Endothelial cell of umbilical vein (primary cell): ENCODE results near the gene TERC. TPM values are rescaled to one million over a fixed set of nuclear protein-coding genes. Genes with fewer than 3 reads are reported as not detected.
"Not testable (repeated sequence)": the region's sequence is repeated elsewhere in the genome, so short reads cannot be mapped to it uniquely, and the experiment has no call there.

Experiments used
- BruUV-seq: library from RNA; stranded (reverse); fragments of 400-500 nt; replicated peaks from 2 replicates; lab custom pipeline; 2021; lab: Mats Ljungman, UMichigan
- CTCF ChIA-PET: fragments of 300-600, 350-600 bp; sonication (Branson Sonifier 250); formaldehyde crosslinking; loops from one replicate; lab custom pipeline; 2021; ENCODE audit warnings: antibody characterized with exemption, inconsistent platforms; lab: Charles Lee
- POLR2A ChIA-PET: fragments of 300-600, 350-600 bp; sonication (Branson Sonifier 250); formaldehyde crosslinking; loops from one replicate; lab custom pipeline; 2021; ENCODE audit warnings: antibody characterized with exemption, inconsistent platforms; lab: Charles Lee
- DNase-seq: peaks from one replicate; pipeline ENCODE4 v3.0.0-alpha.2; 2011; ENCODE audit warnings: low read depth, low spot score
- FAIRE-seq: peaks from 2 replicates; lab custom pipeline; 2011; peaks lifted over from hg19 to GRCh38; lab: Jason Lieb, UNC
- H2AFZ ChIP-seq: 2 replicates; pipeline ENCODE4 v1.6.0; 2012; ENCODE audit warnings: low read depth, low read length, control low read depth, inconsistent platforms
- H3K27ac ChIP-seq: 2 replicates; pipeline ENCODE4 v1.5.1; 2011; ENCODE audit warnings: low read depth, mild to moderate bottlenecking, control low read depth, low read length, moderate library complexity; ENCODE audit not compliant: insufficient read depth
- H3K27me3 ChIP-seq, 2 experiments: 2 replicates each; pipeline versions ENCODE4 v1.6.0 to v1.6.1; 2011; ENCODE audit warnings: low read length in 2 of 2, mixed read lengths in 1 of 2; ENCODE audit not compliant: control insufficient read depth in 2 of 2, insufficient read depth in 2 of 2
- H3K36me3 ChIP-seq, 2 experiments: 2 replicates in 1 of 2; 3 replicates in 1 of 2; pipeline ENCODE4 v1.5.1; 2011; ENCODE audit warnings: low read length in 2 of 2, mild to moderate bottlenecking in 1 of 2, moderate library complexity in 1 of 2; ENCODE audit not compliant: control insufficient read depth in 2 of 2, insufficient read depth in 2 of 2; ENCODE audit errors: extremely low read depth in 1 of 2
- H3K4me1 ChIP-seq: 3 replicates; pipeline ENCODE4 v1.5.1; 2011; ENCODE audit warnings: mild to moderate bottlenecking, low read length; ENCODE audit not compliant: control insufficient read depth, insufficient read depth; ENCODE audit errors: extremely low read depth
- H3K4me2 ChIP-seq: 2 replicates; pipeline ENCODE4 v1.6.1; 2011; ENCODE audit warnings: low read length, control low read depth, mixed read lengths; ENCODE audit not compliant: insufficient read depth
- H3K4me3 ChIP-seq, 3 experiments: fragments of 200-600 bp in 1 of 3; sonication (generic), shearing (Covaris generic) in 1 of 3; replicated peaks in 1 of 3; 2 replicates each; pipeline ENCODE4 v1.5.1; 2011 to 2016; ENCODE audit warnings: control low read depth in 3 of 3, low read length in 3 of 3, mild to moderate bottlenecking in 2 of 3, inconsistent platforms in 1 of 3, low read depth in 1 of 3, moderate library complexity in 1 of 3; ENCODE audit not compliant: insufficient read depth in 1 of 3
- H3K79me2 ChIP-seq: 2 replicates; pipeline ENCODE4 v1.6.0; 2012; ENCODE audit warnings: low read length, inconsistent platforms; ENCODE audit not compliant: control insufficient read depth, insufficient read depth
- H3K9ac ChIP-seq: replicated peaks from 2 replicates; pipeline ENCODE3; 2011; ENCODE audit warnings: low read length, control low read depth; ENCODE audit not compliant: insufficient read depth; ENCODE audit errors: extremely low read depth
- H3K9me1 ChIP-seq: replicated peaks from 3 replicates; pipeline ENCODE4 v1.6.0; 2011; ENCODE audit warnings: mild to moderate bottlenecking, low read length; ENCODE audit not compliant: control insufficient read depth, insufficient read depth; ENCODE audit errors: extremely low read depth
- H3K9me3 ChIP-seq: replicated peaks from 2 replicates; pipeline ENCODE4 v1.5.1; 2012; ENCODE audit warnings: low read length, inconsistent platforms; ENCODE audit not compliant: control insufficient read depth, insufficient read depth
- H4K20me1 ChIP-seq: replicated peaks from 2 replicates; pipeline ENCODE3; 2011; ENCODE audit warnings: mild to moderate bottlenecking, low read length; ENCODE audit not compliant: control insufficient read depth, insufficient read depth; ENCODE audit errors: extremely low read depth
- EZH2 ChIP-seq: IDR thresholded peaks from 2 replicates; pipeline ENCODE4 v1.6.1; 2012; ENCODE audit warnings: borderline replicate concordance, low read depth, mild to moderate bottlenecking, moderate library complexity, low read length, inconsistent platforms; ENCODE audit not compliant: severe bottlenecking
- JUN ChIP-seq: IDR thresholded peaks from 2 replicates; pipeline ENCODE4 v1.6.1; 2011; ENCODE audit warnings: borderline replicate concordance, low read depth; ENCODE audit not compliant: insufficient read length, insufficient read depth
- dilution Hi-C: fragments of 300-500 bp; cut with MboI; formaldehyde crosslinking; loops from one replicate; pipeline ENCODE4 v1.15.0; 2019; ENCODE audit warnings: low sequenced_read_pairs; ENCODE audit not compliant: extremely low pct_ligation_motif_present
- intact Hi-C: fragments of 100-400 bp; cut with micrococcal nuclease; formaldehyde crosslinking; loops from one replicate; pipeline ENCODE4 v1.10.0; 2022
- polyA plus RNA-seq, 4 experiments: library from polyadenylated mRNA; depleted of rRNA in 3 of 4; stranded (reverse) in 3 of 4; unstranded in 1 of 4; fragments of >200 nt; gene quantifications; 2 replicates each; pipeline versions ENCODE4 v1.2.1 to v1.2.3, GENCODE V29; 2011 to 2012; ENCODE audit warnings: missing spikeins in 1 of 4
- total RNA-seq: library from RNA; stranded (reverse); gene quantifications from 2 replicates; pipeline ENCODE4 v1.2.3, GENCODE V29; 2021

Gene TERC
- total and polyA plus RNA-seq, 2 donors (not counting 3 experiments of a cell fraction or from before 2014, with no cell fraction given) = 2.6 to 6.1 TPM

GRCh38 chr3:169731857-169732256 is 33.0 kb downstream of the TERC start:
- H3K9me3 ChIP-seq, DNase-seq, H3K9me1 ChIP-seq, H3K9ac ChIP-seq, H3K79me2 ChIP-seq, H3K27ac ChIP-seq, H3K36me3 ChIP-seq, intact Hi-C loops, H3K4me1 ChIP-seq, H3K4me3 ChIP-seq, H3K4me2 ChIP-seq, POLR2A ChIA-PET, H4K20me1 ChIP-seq, BruUV-seq, dilution Hi-C loops, H2AFZ ChIP-seq, FAIRE-seq: not testable (repeated sequence)
- CTCF ChIA-PET = interaction anchor here (1.2 kb wide), 1 partner anchor 12 kb away, joined by 3 read pairs; no protein-coding TSS in a partner anchor
- H3K27me3 ChIP-seq = peaks cover 3 to 10% of the 10 kb centered on the region in 2 experiments

- POLR2A ChIA-PET = no interaction called here
- intact Hi-C loops = no loop called here
- TF ChIP-seq EZH2 (no peak), JUN (peak; percentile 7)
Observed at GRCh38 chr3:169722724-169723123, 42.1 kb downstream of the TERC start.

GRCh38 chr3:169718415-169718814 is 46.4 kb downstream of the TERC start:
- H3K36me3 ChIP-seq, H3K4me1 ChIP-seq, H3K27ac ChIP-seq, FAIRE-seq, DNase-seq, H3K27me3 ChIP-seq, H2AFZ ChIP-seq, H3K9me1 ChIP-seq, intact Hi-C loops, BruUV-seq, H3K4me3 ChIP-seq, POLR2A ChIA-PET, H3K9ac ChIP-seq, CTCF ChIA-PET, H3K79me2 ChIP-seq, H4K20me1 ChIP-seq, dilution Hi-C loops, H3K9me3 ChIP-seq, H3K4me2 ChIP-seq: not testable (repeated sequence)

More at GRCh38 chr3:169722724-169723123, 42.1 kb downstream of the TERC start:
- H3K27me3 ChIP-seq = peaks cover 15 to 17% of the 10 kb centered on the region in 2 experiments
- no peaks in the 10 kb centered on the region for H3K9me1 ChIP-seq
- no peak overlapping the region for H3K4me3 ChIP-seq
- H3K79me2 ChIP-seq = no peaks in the 10 kb centered on the region
- H3K4me1 ChIP-seq = no peaks in the 10 kb centered on the region
- no peak overlapping the region for H3K4me2 ChIP-seq
- H3K27ac ChIP-seq = no peak overlapping the region
- no peak overlapping the region for H2AFZ ChIP-seq
- H3K9me3 ChIP-seq = no peaks in the 10 kb centered on the region
- H3K9ac ChIP-seq = no peak overlapping the region
- CTCF ChIA-PET = interaction anchor here (1.2 to 1.7 kb wide), 2 partner anchors 21 to 23 kb away, joined by 4 read pairs; no protein-coding TSS in a partner anchor
- no peaks in the 10 kb centered on the region for H3K36me3 ChIP-seq
- DNase-seq (no peak), FAIRE-seq (no peak)
- dilution Hi-C loops = no loop called here
- H4K20me1 ChIP-seq = no peaks in the 10 kb centered on the region
- no TSS peak for BruUV-seq
